ENCODE results near the gene ZNF385B.
"Not testable (repeated sequence)": the region's sequence is repeated elsewhere in the genome, so short reads cannot be mapped to it uniquely, and the experiment has no call there.

The ZNF385B gene

DNA sequence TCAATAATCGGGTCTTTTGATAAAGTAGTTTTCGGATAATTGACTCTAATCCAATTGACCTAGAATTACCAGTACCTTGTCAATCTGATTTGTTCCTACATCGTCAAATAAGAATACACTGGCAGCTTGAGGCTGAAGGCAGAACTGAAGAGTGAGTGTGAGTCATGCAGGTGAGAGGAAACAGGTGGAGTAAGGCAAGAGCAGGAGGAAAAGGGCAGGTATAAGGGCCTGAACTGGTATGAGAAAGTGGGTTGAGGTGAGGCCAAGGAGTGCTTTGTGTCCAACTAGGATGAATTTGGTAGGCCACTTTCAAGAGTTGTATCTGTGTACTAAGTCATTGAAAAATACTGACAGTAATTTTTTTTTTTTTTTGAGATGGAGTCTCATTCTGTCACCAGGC is 186.0 kb downstream of the ZNF385B start:
- no peak for DNase-seq

DNA sequence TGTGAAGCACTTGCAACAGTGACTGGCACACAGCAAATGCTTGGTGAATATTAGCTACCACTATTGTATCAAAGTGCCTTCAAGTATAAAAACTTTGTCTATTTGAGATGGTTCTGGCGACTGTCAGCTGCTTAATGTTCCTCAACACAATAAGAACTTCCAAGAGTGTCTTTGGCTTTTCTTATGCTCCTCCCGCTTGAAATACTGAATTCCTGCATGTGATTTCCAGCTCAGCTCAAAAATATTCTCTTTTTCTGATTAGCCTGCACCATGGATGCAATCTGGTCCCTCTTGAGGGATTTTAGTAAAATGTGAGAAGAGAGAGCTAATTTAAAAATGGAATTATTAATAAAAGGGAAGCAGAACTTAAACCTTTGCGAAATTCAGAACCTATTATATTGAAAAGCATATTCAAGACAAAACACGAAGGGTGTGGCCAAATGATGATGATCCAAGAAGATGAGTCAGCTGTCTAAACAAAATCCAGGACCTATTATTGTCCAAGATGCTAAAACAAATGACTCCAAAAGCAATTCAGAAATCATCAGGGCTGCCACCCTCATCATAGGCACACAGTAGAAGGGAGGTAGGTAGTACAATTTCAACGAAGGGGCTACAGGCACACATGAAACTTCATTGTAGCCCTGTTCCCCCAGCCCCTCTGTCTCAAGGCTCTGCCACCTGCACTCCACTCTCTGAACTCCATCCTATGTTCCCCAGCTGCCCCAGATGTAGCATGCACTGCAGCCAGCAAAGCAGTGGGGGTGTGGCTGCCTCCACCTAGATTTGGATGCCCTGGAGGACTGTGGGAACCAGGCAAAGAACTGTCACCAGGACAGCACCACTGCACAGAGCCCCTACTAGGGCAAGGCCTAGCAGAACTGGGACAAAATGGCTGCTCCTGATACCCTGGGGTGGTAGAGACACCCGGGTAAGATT is 190.1 kb downstream of the ZNF385B start:
- no peak for DNase-seq

DNA sequence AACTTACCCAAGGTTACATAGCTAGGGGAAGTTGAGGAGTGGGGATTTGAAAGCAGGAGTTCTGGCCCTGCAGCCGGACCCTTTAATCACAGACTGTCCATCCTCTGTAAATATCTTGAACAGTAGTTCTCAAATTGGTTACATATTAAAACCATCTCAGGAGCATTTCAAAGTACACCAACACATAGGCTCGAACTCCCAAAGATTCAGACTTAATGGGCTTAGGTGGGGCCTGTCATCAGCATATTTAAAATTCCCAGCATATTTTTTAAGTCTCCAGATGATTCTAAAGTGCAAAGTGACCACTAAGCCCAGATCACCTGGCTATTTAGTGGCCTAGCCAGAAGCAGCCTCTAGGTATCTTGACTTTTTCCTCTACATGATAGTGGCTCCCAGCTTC is 192.2 kb downstream of the ZNF385B start:
- no peak for DNase-seq

DNA sequence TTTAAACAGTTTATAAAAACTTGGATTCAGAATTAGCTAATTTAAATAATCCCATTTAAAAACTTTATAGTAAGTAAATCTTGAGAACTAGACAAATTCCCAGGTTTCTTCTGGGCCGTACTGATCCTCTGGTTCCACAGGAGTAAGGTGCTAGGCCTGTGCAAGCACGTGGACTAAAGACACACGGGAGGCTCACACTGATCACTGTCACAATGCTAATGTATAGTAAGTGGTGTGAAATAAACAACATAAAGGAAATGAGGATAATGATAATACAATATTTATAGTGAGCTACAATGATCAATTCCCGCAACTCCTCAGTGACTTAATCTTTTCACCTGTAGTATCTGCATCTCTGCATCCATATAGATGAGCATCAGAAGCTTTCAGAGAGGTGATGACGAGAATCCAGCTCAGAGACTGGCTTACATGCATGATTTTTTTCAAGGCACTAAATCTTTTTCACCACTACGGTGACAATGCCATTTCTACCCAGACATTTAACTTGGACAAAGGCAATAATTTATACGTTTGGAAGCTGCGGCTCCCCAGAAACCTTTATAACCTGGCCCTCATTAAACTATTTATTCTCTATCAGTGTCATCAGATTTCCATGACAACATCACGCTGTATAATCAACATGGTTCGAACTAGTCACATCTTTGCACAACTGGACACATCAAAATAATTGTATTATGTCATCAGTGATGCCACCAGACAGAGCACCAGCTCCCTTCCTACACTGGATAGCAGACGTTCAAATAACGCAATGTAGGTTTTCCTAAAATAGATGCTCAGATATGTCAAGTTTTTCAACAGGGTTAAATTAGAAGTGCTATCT is 196.2 kb downstream of the ZNF385B start:
- no peak for DNase-seq

DNA sequence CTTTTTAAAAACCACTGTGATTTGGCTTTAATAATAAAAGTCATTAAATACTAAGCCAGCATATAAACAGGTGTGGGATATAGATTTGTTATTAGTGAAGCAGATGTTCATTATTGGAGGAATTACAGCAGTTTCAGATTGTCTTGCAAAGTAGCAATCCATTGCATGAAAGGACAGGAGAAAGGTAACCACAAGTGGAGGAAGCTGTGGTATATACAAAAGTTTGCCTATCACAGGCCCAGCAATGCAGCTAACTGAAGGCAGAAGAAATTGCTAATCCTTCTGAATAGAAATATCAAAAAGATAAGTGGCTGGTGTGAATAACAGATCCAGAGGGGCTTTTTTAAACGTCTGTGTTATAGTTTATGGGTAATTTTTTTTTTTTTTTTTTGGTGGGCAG is 199.4 kb downstream of the ZNF385B start:
- DNase-seq, result no peak

DNA sequence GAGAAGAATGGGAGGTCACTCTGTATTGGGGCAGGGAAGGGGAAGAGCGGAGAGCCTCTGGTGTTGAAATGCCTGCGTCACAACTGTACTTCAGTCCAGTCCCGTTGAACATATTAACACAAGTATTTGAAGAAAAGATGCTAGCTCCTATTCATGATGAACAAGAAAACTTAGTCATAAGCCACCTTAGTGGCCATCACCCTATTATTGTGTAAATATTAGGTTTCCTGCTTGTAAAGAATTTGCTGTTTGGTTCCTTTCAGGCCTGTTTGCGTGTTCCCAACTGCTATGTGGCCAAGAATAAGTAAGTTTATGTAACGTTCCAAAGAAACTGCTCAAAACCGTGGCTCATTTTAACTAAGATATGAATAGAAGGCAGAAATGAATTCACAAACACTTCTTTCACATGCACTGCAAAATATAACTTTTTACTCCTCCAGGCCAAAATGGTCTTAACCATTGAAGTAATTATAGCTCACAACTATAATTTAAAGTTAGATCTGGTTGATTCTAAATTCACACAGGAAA is 204.3 kb downstream of the ZNF385B start:
- DNase-seq, result no peak

DNA sequence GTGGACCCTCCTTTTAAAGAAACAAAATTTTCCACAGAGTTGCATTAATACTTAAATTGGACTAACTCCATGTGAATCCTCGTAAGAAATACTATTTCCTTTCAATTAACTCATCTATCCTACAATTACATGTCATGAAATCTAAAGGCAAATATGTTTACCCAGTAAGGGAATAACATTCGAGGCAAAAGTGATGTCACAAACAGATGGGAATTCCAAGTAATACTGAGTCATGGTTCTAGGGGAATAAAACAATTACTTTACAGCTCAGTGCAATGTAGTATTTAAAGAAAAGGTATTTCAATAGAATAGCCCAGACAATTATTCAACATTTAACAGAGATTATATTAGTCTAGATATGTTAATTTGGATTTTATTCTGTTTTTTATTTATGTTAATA is 205.8 kb downstream of the ZNF385B start:
- DNase-seq, result no peak

DNA sequence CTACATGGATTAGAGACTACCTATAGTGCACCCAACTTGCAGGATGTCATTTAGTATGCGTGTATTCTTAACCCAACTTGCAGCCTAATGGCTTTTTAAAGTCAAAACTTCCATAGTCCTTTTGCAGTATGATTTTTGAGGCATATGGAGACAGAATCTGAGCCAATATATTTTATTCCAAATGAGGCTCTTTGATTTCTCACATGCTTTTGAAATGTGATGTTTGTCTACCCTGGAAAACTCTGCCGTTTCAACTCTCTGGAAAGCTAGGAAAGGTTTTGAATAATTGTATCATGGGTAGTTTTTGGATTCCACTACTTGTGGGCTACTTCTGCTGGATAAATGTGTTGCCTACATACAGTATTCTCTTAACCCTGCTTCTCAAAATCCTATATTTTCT is 206.6 kb downstream of the ZNF385B start:
- no peak for DNase-seq

DNA sequence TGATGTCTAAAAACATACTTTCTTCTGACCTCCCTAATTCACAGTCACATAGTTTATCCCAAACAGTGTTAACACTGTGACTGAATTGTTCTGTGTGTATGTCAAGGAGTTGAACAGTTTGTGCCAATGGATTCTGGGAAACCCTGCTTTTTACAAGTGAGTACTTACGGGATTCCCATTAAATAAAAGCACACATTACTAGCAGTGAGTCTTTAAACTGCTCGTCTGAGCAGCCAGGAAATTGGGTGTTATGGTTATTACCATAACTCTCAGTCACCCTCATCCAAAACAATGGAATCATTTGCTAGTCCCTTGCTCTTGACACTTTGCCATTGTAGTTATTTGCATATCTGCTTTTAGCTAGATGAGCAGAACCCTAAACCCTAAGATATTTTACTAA is 209.1 kb downstream of the ZNF385B start:
- DNase-seq, result no peak

DNA sequence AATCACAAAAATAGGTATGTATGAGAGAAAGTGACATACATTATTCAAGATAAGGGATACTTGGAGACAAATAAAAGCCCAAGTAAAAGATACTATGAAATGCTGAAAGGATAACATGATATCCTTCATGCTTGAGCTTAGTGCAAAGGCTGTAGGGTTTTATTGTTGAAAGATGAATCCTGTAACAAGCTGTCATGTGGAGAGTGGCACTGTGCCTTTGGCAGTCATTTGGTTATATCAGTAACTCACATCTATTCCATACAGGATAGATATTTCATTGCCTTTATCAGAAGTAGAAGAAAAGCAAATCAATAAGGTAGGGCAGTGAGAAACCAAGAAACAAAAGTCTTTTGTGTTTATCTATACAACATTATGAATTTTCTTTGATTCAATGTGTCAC is 211.0 kb downstream of the ZNF385B start:
- DNase-seq, result no peak

DNA sequence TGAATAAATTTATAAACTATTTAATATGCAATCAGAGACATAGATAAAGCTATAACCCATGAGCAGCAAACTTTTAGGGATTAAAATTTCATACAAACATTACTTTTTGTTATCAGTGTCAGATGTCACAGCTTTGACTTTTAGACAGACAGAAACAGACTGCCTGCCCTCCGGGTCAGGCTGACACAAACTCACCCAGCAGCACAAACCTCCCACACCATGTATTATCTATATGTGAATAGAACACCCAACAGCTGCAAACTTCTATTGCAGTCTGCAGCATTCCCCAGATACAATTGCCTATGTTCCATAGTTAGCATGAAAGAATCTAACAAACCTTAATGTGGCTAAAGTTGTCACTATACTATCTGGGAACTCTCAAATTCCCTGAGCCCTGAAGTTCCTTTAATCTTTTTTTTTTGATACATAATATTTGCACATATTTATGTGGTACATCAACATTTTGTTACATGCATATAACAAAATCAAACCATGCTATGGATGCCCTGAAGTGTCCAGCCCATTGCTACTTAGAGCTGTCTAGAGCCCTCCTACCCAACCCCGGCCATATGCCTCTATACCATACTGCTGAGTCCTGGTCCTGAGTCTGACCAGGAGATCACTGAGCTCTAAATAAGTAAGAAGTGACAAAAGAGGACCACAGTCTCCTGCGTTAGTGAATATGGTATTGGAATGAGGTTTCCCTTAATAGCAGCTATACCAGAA is 214.4 kb downstream of the ZNF385B start:
- no peak for DNase-seq

DNA sequence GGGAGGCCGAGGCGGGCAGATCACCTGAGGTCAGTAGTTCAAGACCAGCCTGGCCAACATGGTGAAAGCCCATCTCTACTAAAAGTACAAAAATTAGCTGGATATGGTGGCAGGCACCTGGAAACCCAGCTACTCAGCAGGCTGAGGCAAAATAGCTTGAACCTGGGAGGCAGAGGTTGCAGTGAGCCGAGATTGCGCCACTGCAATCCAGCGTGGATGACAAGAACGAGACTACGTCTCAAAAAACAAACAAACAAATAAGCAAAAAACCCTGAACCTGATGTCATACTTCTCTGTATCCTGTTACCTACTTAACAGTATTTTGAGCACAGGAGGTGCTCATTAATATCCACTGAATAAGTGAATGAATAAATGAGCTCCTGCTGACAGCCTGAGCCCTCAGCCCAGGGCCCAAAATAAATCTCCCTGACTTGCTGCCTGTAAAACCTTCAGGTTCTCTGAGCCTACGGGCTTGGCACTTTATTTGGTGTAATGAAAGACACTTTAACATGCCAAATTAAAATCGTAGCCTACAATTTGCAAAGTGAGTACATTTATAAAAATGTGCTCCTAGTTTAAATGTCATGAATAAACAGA is 215.1 kb downstream of the ZNF385B start:
- no peak for DNase-seq

DNA sequence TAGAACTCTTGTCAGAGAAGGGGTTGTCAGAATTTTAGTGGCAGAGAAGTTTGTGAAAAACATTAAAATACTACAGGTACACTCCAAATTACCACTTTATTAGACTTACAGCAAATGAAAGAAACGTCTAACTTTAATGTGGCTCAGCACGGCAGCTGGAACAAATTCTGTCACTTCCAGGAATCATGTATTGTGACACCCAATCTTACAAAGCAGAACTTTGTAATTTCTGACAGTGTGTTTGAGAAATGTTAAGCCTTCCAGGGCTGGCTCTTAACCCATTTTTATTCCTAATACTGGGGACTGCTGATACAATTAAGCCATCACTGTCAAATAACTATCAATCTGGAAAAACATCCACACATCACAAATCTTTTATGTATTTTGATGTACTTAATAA is 216.4 kb downstream of the ZNF385B start:
- DNase-seq, result no peak

DNA sequence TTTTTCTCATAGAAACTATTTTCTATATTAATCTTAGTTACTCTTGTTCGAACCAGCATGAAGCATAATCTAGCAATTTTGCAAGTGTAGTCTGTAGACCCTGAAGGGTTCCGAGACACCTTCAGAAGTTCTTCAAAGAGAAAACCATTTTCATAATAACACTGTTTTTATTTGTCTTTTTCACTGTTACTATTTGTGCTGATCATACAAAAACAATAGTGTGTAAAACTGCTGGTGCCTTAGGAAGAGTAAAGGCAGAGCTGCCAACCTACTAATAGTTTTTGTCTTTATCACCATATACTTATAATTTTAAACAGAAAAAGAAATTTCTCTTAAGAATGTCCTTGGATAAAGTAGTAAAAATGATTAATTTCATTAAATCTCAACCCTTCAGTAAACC is 218.9 kb downstream of the ZNF385B start:
- DNase-seq, result no peak

DNA sequence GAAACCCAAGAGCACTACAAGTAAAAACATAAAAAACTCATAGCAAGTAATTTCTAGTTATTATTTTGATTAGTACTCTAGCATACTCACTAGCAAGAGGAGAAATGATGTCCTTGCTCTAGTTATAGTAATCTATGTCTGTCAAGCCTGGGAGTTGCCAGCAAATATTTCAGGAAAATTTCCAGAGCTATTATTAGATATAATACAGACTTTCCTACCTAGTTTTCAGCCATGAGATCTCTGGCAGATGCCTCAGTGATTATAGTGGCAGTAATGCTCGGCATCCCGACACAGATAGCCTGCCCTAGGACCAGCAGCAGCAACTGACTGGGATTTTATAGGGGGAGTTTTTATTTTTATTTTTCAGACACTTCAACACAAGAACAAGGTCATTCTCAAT is 224.4 kb downstream of the ZNF385B start:
- no peak for DNase-seq

DNA sequence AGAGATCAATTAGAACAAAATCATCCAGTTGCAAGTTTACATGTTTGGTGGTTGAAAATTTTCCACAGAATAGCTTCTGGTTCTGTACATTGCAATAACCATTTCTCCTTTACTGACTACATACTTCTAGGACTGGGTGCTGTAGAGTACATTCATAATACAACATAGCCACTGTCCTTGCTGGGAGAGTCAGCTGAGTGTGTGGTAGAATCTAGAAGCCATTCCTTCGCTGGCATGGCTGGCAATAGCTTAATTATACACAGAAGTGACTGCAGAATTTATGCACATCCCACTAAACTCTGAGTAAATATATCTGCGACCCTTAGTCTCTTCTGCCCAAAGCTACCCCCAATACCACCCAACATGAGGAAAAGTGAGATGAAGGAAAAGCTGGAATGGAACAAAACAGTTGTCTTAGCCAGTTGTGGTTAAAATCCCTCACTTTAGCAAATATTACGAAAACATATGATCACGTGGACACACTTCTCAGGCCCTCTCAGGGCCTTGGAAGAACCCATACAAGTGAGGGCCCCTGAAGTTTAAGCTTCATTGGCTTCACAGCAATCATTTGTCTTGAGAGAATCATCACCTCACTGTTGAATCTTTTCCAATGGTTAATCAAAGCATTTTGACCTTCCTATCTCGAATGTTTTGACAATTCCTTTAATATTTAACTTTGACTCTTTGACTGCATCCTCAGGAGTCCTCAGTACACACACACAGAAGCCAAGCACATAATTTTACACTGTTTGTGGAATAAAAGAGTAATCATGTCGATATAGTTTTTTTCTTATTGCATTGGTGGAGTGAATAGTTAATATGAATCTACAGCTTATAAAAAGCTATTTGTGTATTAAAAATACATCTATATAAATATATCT is 225.1 kb downstream of the ZNF385B start:
- no peak for DNase-seq

DNA sequence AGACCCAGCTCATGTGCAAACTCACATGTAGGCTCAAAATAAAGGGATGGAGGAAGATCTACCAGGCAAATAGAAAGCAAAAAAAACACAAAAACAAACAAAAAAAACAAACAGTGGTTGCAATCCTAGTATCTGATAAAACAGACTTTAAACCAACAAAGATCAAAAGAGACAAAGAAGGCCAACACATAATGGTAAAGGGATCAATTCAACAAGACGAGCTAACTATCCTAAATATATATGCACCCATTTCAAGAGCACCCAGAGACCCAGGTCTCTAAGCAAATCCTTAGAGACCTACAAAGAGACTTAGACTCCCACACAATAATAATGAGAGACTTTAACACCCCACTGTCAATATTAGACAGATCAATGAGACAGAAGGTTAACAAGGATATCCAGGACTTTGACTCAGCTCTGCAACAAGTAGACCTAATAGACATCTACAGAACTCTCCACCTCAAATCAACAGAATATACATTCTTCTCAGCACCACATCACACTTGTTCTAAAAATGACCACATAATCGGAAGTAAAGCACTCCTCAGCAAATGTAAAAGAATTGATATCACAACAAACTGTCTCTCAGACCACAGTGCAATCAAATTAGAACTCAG is 229.5 kb downstream of the ZNF385B start:
- not testable (repeated sequence) for DNase-seq

DNA sequence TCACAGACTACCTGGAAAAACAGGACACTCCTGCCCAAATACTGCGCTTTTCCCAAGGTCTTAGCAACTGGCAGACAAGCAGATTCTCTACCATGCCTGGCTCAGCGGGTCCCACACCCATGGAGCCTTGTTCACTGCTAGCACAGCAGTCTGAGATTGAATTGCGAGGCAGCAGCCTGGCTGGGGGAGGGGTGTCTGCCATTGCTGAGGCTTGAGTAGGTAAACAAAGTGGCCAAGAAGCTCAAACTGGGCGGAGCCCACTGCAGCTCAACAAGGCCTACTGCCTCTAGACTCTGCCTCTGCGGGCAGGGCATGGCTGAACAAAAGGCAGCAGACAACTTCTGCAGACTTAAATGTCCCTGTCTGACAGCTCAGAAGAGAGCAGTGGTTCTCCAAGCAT is 231.6 kb downstream of the ZNF385B start:
- not testable (repeated sequence) for DNase-seq

DNA sequence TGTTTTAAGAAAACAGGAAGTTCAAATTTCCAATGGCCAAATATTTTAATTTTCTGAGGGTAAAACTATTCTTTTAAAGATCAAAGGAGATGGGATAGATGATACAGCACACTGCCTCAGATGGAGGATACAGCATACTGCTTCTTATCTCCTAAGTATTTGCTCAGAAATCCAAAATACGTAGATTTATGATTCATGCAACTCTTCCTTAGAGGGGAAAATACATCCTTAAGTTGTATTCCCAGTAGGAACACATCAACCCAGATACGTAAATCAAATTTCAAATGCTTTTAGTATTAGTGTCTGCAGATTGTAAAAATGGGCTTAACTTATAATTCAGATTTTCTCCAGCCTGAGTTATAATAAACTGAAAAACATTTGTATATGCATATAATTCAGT is 235.2 kb downstream of the ZNF385B start:
- no peak for DNase-seq

DNA sequence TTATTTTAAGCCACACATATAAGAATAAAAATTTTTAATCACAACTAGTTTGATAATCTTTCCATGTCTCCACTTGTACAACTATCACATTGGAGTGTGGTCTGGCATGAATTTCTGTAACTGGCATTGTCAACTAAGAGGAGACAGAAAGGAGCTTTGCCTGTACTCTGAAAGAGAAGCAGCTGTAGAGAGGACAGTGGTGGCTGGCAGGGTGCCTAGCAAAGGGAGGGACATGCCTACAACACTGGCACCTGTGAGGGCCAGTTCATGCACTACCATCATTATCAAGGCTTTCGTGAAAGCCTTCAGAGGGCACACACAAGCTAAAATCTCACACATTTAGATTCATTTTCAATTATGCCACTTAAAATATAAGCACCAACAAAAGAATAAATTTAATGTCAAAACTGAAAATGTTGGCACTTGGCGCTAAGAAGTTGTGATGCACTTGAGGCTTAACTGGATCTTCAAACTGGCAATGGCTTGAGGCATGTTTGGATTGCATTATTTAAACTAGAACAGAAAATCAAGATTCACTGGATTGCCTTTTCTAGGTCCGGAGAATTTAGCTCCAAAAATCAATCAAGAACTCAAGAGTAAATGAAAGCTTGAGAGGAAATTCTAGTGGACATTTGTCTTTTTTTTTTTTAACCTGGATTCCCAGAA is 238.6 kb downstream of the ZNF385B start:
- no peak for DNase-seq

DNA sequence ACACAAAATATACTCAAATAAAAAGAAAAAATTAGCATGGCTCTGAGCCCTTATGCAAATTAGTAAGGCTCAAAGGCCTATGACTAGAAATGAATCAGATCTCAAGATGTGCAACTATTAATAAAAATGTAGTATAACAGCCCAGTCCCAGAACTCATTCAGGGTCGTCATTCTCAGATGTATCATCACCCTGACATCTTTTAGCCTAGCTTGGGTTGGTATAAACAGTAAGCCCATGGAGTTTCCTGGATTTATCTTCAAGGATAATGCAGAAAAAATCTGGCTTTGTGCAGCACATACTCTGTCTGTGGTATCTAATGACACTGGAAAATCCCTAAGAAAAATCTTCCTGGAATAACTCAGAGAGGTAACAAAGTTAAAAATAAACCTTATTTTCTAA is 239.3 kb downstream of the ZNF385B start:
- DNase-seq, result no peak
